Activated naive CD8-positive, alpha-beta T cell treated with anti-CD3 and anti-CD28 coated beads, Interleukin-2, amount 10 ng/mL, durations not matched to agents 7 days and 5 days (primary cell): Measurements from ENCODE around the gene MYO1H. TPM values are rescaled to one million over a fixed set of nuclear protein-coding genes. Genes with fewer than 3 reads are reported as not detected.
"Not testable (repeated sequence)": the region's sequence is repeated elsewhere in the genome, so short reads cannot be mapped to it uniquely, and the experiment has no call there.

Source experiments
- ATAC-seq: fragments of 150-1000 bp; cut with Tn5 transposase; one replicate; pipeline ENCODE4 v1.10.0; 2021; ENCODE audit warnings: low read depth, moderate library complexity
- POLR2A ChIA-PET: fragments of 350-600 bp; sonication (Branson Sonifier 250); formaldehyde crosslinking; loops from one replicate; lab custom pipeline; 2021; ENCODE audit warnings: antibody characterized with exemption; lab: Charles Lee
- DNase-seq: peaks from one replicate; pipeline ENCODE4 v3.0.0; 2021
- H3K27ac Mint-ChIP-seq: one replicate; pipeline ENCODE4 v1.8.0; 2022; ENCODE audit warnings: mild to moderate bottlenecking, mixed read lengths
- H3K27me3 Mint-ChIP-seq: one replicate; pipeline ENCODE4 v1.8.0; 2022; ENCODE audit warnings: mild to moderate bottlenecking, moderate library complexity, mixed read lengths
- H3K36me3 Mint-ChIP-seq: one replicate; pipeline ENCODE4 v1.8.0; 2021; ENCODE audit warnings: mild to moderate bottlenecking, mixed read lengths
- H3K4me1 Mint-ChIP-seq: one replicate; pipeline ENCODE4 v1.8.0; 2021; ENCODE audit warnings: mixed read lengths
- H3K4me3 Mint-ChIP-seq: one replicate; pipeline ENCODE4 v1.8.0; 2022; ENCODE audit warnings: mild to moderate bottlenecking, moderate library complexity, mixed read lengths
- H3K9me3 Mint-ChIP-seq: one replicate; pipeline ENCODE4 v1.8.0; 2021; ENCODE audit warnings: mixed read lengths
- total RNA-seq, 2 experiments: library from RNA; stranded (reverse); gene quantifications; one replicate each; pipeline ENCODE4 v1.2.3, GENCODE V29; 2021

Gene MYO1H
- total RNA-seq, 2 experiments from 2014 or later = not detected

GRCh38 chr12:109433618-109434017 is 85.9 kb downstream of the MYO1H start:
- POLR2A ChIA-PET = interaction anchor here (1.0 kb wide), 2 partner anchors 30 to 44 kb away, joined by 3 to 4 read pairs; partner anchors contain the start of genes KCTD10 and UBE3B
- Mint-ChIP-seq H3K36me3 (no peaks in the 10 kb centered on the region), H3K27ac (no peak overlapping the region), H3K4me1 (peaks cover 10% of the 10 kb centered on the region), H3K9me3 (no peaks in the 10 kb centered on the region), H3K4me3 (no peak overlapping the region), H3K27me3 (no peaks in the 10 kb centered on the region)
- ATAC-seq = no peak
- DNase-seq = no peak

- Mint-ChIP-seq H3K4me1 (peaks cover 10% of the 10 kb centered on the region), H3K9me3 (no peaks in the 10 kb centered on the region), H3K27ac (no peak overlapping the region), H3K27me3 (no peaks in the 10 kb centered on the region), H3K36me3 (no peaks in the 10 kb centered on the region), H3K4me3 (no peak overlapping the region)
- DNase-seq (no peak), ATAC-seq (no peak)
- POLR2A ChIA-PET = no interaction called here
Observed at GRCh38 chr12:109434582-109434981, 86.9 kb downstream of the MYO1H start.

GRCh38 chr12:109435428-109436187 is 87.9 kb downstream of the MYO1H start:
- DNase-seq = no peak
- peaks cover 10% of the 10 kb centered on the region for H3K4me1 Mint-ChIP-seq
- no peak for ATAC-seq
- POLR2A ChIA-PET = no interaction called here
- no peaks in the 10 kb centered on the region for H3K36me3 Mint-ChIP-seq
- H3K9me3 Mint-ChIP-seq = no peaks in the 10 kb centered on the region
- no peak overlapping the region for H3K27ac Mint-ChIP-seq
- no peaks in the 10 kb centered on the region for H3K27me3 Mint-ChIP-seq
- no peak overlapping the region for H3K4me3 Mint-ChIP-seq

GRCh38 chr12:109436188-109436560 is 88.5 kb downstream of the MYO1H start:
- POLR2A ChIA-PET = no interaction called here
- Mint-ChIP-seq H3K9me3 (no peaks in the 10 kb centered on the region), H3K27me3 (no peaks in the 10 kb centered on the region), H3K27ac (no peak overlapping the region), H3K4me1 (peaks cover 10% of the 10 kb centered on the region), H3K36me3 (no peaks in the 10 kb centered on the region), H3K4me3 (no peak overlapping the region)
- ATAC-seq (no peak), DNase-seq (no peak)

GRCh38 chr12:109439181-109439580 is 91.5 kb downstream of the MYO1H start:
- POLR2A ChIA-PET = no interaction called here
- DNase-seq = no peak
- H3K36me3 Mint-ChIP-seq = peaks cover 2% of the 10 kb centered on the region
- no peak overlapping the region for H3K27ac Mint-ChIP-seq
- H3K9me3 Mint-ChIP-seq = no peaks in the 10 kb centered on the region
- H3K4me3 Mint-ChIP-seq = no peak overlapping the region
- peaks cover 2% of the 10 kb centered on the region for H3K4me1 Mint-ChIP-seq
- no peaks in the 10 kb centered on the region for H3K27me3 Mint-ChIP-seq
- no peak for ATAC-seq

- ATAC-seq, DNase-seq, H3K9me3 Mint-ChIP-seq, H3K27ac Mint-ChIP-seq, H3K36me3 Mint-ChIP-seq, H3K4me1 Mint-ChIP-seq, H3K4me3 Mint-ChIP-seq, H3K27me3 Mint-ChIP-seq, POLR2A ChIA-PET: not testable (repeated sequence)
Observed at GRCh38 chr12:109439951-109440350, 92.3 kb downstream of the MYO1H start.

- ATAC-seq (no peak), DNase-seq (no peak)
- Mint-ChIP-seq H3K27me3 (no peaks in the 10 kb centered on the region), H3K27ac (no peak overlapping the region), H3K36me3 (peaks cover 2% of the 10 kb centered on the region), H3K4me1 (peaks cover 2% of the 10 kb centered on the region), H3K4me3 (no peak overlapping the region), H3K9me3 (no peaks in the 10 kb centered on the region)
- POLR2A ChIA-PET = interaction anchor here (0.6 kb wide), 1 partner anchor 1620 kb away, joined by 3 read pairs; no protein-coding TSS in a partner anchor
Observed at GRCh38 chr12:109440851-109441490, 93.3 kb downstream of the MYO1H start.

- no peak for DNase-seq
- peaks cover 2% of the 10 kb centered on the region for H3K36me3 Mint-ChIP-seq
- H3K27ac Mint-ChIP-seq = no peak overlapping the region
- H3K4me3 Mint-ChIP-seq = no peak overlapping the region
- POLR2A ChIA-PET = no interaction called here
- no peaks in the 10 kb centered on the region for H3K9me3 Mint-ChIP-seq
- H3K27me3 Mint-ChIP-seq = no peaks in the 10 kb centered on the region
- H3K4me1 Mint-ChIP-seq = peaks cover 2% of the 10 kb centered on the region
- ATAC-seq = no peak
Observed at GRCh38 chr12:109443794-109444193, 96.1 kb downstream of the MYO1H start.

GRCh38 chr12:109444259-109444658 is 96.6 kb downstream of the MYO1H start:
- POLR2A ChIA-PET = no interaction called here
- H3K27ac Mint-ChIP-seq = no peak overlapping the region
- peaks cover 2% of the 10 kb centered on the region for H3K4me1 Mint-ChIP-seq
- peaks cover 3% of the 10 kb centered on the region for H3K36me3 Mint-ChIP-seq
- DNase-seq (no peak), ATAC-seq (no peak)
- H3K4me3 Mint-ChIP-seq = no peak overlapping the region
- no peaks in the 10 kb centered on the region for H3K9me3 Mint-ChIP-seq
- H3K27me3 Mint-ChIP-seq = no peaks in the 10 kb centered on the region

GRCh38 chr12:109445191-109445609 is 97.5 kb downstream of the MYO1H start:
- POLR2A ChIA-PET = no interaction called here
- Mint-ChIP-seq H3K4me3 (no peak overlapping the region), H3K36me3 (peaks cover 5% of the 10 kb centered on the region), H3K27ac (no peak overlapping the region), H3K4me1 (peaks cover 2% of the 10 kb centered on the region), H3K27me3 (no peaks in the 10 kb centered on the region), H3K9me3 (no peaks in the 10 kb centered on the region)
- no peak for DNase-seq
- ATAC-seq = no peak

GRCh38 chr12:109446869-109447268 is 99.2 kb downstream of the MYO1H start:
- no peak overlapping the region for H3K4me3 Mint-ChIP-seq
- peaks cover 2% of the 10 kb centered on the region for H3K4me1 Mint-ChIP-seq
- POLR2A ChIA-PET = no interaction called here
- DNase-seq (no peak), ATAC-seq (no peak)
- H3K27ac Mint-ChIP-seq = no peak overlapping the region
- H3K27me3 Mint-ChIP-seq = no peaks in the 10 kb centered on the region
- peaks cover 11% of the 10 kb centered on the region for H3K36me3 Mint-ChIP-seq
- H3K9me3 Mint-ChIP-seq = no peaks in the 10 kb centered on the region

- H3K4me3 Mint-ChIP-seq = no peak overlapping the region
- DNase-seq = no peak
- H3K4me1 Mint-ChIP-seq = peaks cover under 1% of the 10 kb centered on the region
- no peak for ATAC-seq
- POLR2A ChIA-PET = no interaction called here
- peaks cover 10% of the 10 kb centered on the region for H3K36me3 Mint-ChIP-seq
- no peak overlapping the region for H3K27ac Mint-ChIP-seq
- H3K9me3 Mint-ChIP-seq = no peaks in the 10 kb centered on the region
- H3K27me3 Mint-ChIP-seq = no peaks in the 10 kb centered on the region
Observed at GRCh38 chr12:109447482-109447881, 99.8 kb downstream of the MYO1H start.

GRCh38 chr12:109448272-109448671 is 100.6 kb downstream of the MYO1H start:
- DNase-seq = no peak
- Mint-ChIP-seq H3K36me3 (peaks cover 10% of the 10 kb centered on the region), H3K4me3 (no peak overlapping the region), H3K9me3 (no peaks in the 10 kb centered on the region), H3K4me1 (no peaks in the 10 kb centered on the region), H3K27me3 (no peaks in the 10 kb centered on the region), H3K27ac (no peak overlapping the region)
- no peak for ATAC-seq
- POLR2A ChIA-PET = no interaction called here
